Natural killer cell (primary cell): ENCODE results near the gene FAM120AOS. TPM values are rescaled to one million over a fixed set of nuclear protein-coding genes. Genes with fewer than 3 reads are reported as not detected.

Experiments used
- ATAC-seq, 3 donors: fragments of 150-1000 bp in 2 of 3; fragments of 200-7000 bp in 1 of 3; cut with Tn5 transposase; 1 replicate in 1 of 3; 2 replicates in 2 of 3; pipeline ENCODE4 v1.10.0; 2021; ENCODE audit warnings: mild to moderate bottlenecking in 2 of 3, moderate library complexity in 2 of 3
- DNase-seq, 2 donors: peaks; one replicate each; pipeline versions ENCODE4 v3.0.0 to v3.0.0-alpha.2; 2013 to 2021; ENCODE audit warnings: mixed read lengths in 1 of 2
- H3K27ac ChIP-seq: one replicate; pipeline ENCODE4 v1.5.1; 2013; ENCODE audit warnings: mild to moderate bottlenecking, low read length
- H3K27me3 ChIP-seq: one replicate; pipeline ENCODE4 v1.6.1; 2013; ENCODE audit warnings: low read length; ENCODE audit not compliant: control insufficient read depth, insufficient read depth
- H3K36me3 ChIP-seq: one replicate; pipeline ENCODE4 v1.6.1; 2013; ENCODE audit warnings: low read length; ENCODE audit not compliant: control insufficient read depth, insufficient read depth
- H3K4me1 ChIP-seq: one replicate; pipeline ENCODE4 v1.6.1; 2013; ENCODE audit warnings: low read length; ENCODE audit not compliant: control insufficient read depth, insufficient read depth
- H3K4me3 ChIP-seq: one replicate; pipeline ENCODE4 v1.5.1; 2013; ENCODE audit warnings: low read length
- H3K9me3 ChIP-seq: one replicate; pipeline ENCODE4 v1.6.1; 2013; ENCODE audit warnings: low read length; ENCODE audit not compliant: control insufficient read depth, insufficient read depth
- H3K27ac Mint-ChIP-seq, 2 donors: one replicate each; pipeline ENCODE4 v1.8.0; 2022; ENCODE audit warnings: mild to moderate bottlenecking in 2 of 2, mixed read lengths in 2 of 2, moderate library complexity in 1 of 2
- H3K27me3 Mint-ChIP-seq, 2 donors: one replicate each; pipeline ENCODE4 v1.8.0; 2022; ENCODE audit warnings: low read depth in 2 of 2, mixed read lengths in 2 of 2
- H3K36me3 Mint-ChIP-seq: one replicate; pipeline ENCODE4 v1.8.0; 2022; ENCODE audit warnings: mixed read lengths
- H3K4me1 Mint-ChIP-seq, 2 donors: one replicate each; pipeline ENCODE4 v1.8.0; 2022; ENCODE audit warnings: mixed read lengths in 2 of 2
- H3K4me3 Mint-ChIP-seq: one replicate; pipeline ENCODE4 v1.8.0; 2022; ENCODE audit warnings: mild to moderate bottlenecking, moderate library complexity, mixed read lengths
- H3K9me3 Mint-ChIP-seq, 2 donors: one replicate each; pipeline ENCODE4 v1.8.0; 2022; ENCODE audit warnings: mixed read lengths in 2 of 2
- CTCF ChIP-seq: fragments of 200-600 bp; IDR thresholded peaks from one replicate; pipeline ENCODE4 v1.8.0; 2022; ENCODE audit warnings: antibody characterized with exemption
- WGBS: methylation state at CpG from one replicate; pipeline ENCODE4 v1.1.7; 2013; ENCODE audit warnings: missing lambda C conversion rate; ENCODE audit not compliant: insufficient coverage; 5-methylcytosine and 5-hydroxymethylcytosine counted together
- intact Hi-C: fragments of 100-400 bp; cut with micrococcal nuclease; formaldehyde crosslinking; loops from one replicate; pipeline ENCODE4 v1.14.2; 2022
- total RNA-seq, 4 donors: library from RNA; stranded (reverse); fragments of 120-200 nt in 1 of 4; gene quantifications; one replicate each; pipeline versions ENCODE4 v1.2.3 to v1.2.4, GENCODE V29; 2013 to 2022

FAM120AOS gene
- total RNA-seq, 3 donors from 2014 or later (not counting 1 experiment from before 2014, with no cell fraction given) = 36.7 to 49.7 (median 45.3) TPM

GRCh38 chr9:93480728-93481324 lies 27.4 kb upstream of the FAM120AOS start:
- intact Hi-C loops = no loop called here
- WGBS = 92% methylated on average over 7 of the region's 7 CpGs
- no peak for DNase-seq
- Histone ChIP-seq H3K27ac (no peak overlapping the region), H3K36me3 (peaks cover 24% of the 10 kb centered on the region), H3K9me3 (no peaks in the 10 kb centered on the region), H3K4me1 (peaks cover 5% of the 10 kb centered on the region), H3K27me3 (no peaks in the 10 kb centered on the region), H3K4me3 (no peak overlapping the region)
- H3K27ac Mint-ChIP-seq = peak overlapping the region in 1 of 2 donors; percentile 19
- ATAC-seq = no peak
- H3K4me3 Mint-ChIP-seq = no peak overlapping the region
- no peaks in the 10 kb centered on the region for H3K27me3 Mint-ChIP-seq
- no peak for TF ChIP-seq CTCF
- H3K9me3 Mint-ChIP-seq = no peaks in the 10 kb centered on the region
- H3K4me1 Mint-ChIP-seq = peaks cover 32 to 33% of the 10 kb centered on the region in 2 donors
- no peaks in the 10 kb centered on the region for H3K36me3 Mint-ChIP-seq

GRCh38 chr9:93480262-93480661 lies 26.9 kb upstream of the FAM120AOS start:
- Histone ChIP-seq H3K4me1 (peaks cover 5% of the 10 kb centered on the region), H3K36me3 (peaks cover 25% of the 10 kb centered on the region), H3K27ac (no peak overlapping the region), H3K27me3 (no peaks in the 10 kb centered on the region), H3K9me3 (no peaks in the 10 kb centered on the region), H3K4me3 (no peak overlapping the region)
- Mint-ChIP-seq H3K4me3 (no peak overlapping the region), H3K9me3 (no peaks in the 10 kb centered on the region), H3K4me1 (peaks cover 30 to 34% of the 10 kb centered on the region in 2 donors), H3K27ac (no peak overlapping the region), H3K36me3 (no peaks in the 10 kb centered on the region), H3K27me3 (no peaks in the 10 kb centered on the region)
- ATAC-seq = no peak
- 95% methylated on average over 4 of the region's 4 CpGs for WGBS
- intact Hi-C loops = no loop called here
- no peak for TF ChIP-seq CTCF
- DNase-seq = no peak

- 93% methylated on average over 4 of the region's 4 CpGs for WGBS
- Mint-ChIP-seq H3K4me1 (peaks cover 31 to 36% of the 10 kb centered on the region in 2 donors), H3K9me3 (no peaks in the 10 kb centered on the region), H3K27ac (no peak overlapping the region), H3K36me3 (no peaks in the 10 kb centered on the region), H3K27me3 (no peaks in the 10 kb centered on the region), H3K4me3 (no peak overlapping the region)
- no peak for DNase-seq
- TF ChIP-seq CTCF = no peak
- H3K9me3 ChIP-seq = no peaks in the 10 kb centered on the region
- peaks cover 5% of the 10 kb centered on the region for H3K4me1 ChIP-seq
- intact Hi-C loops = no loop called here
- no peak overlapping the region for H3K4me3 ChIP-seq
- no peak for ATAC-seq
- H3K27ac ChIP-seq = no peak overlapping the region
- peaks cover 23% of the 10 kb centered on the region for H3K36me3 ChIP-seq
- no peaks in the 10 kb centered on the region for H3K27me3 ChIP-seq
Measured at GRCh38 chr9:93479726-93480125, 26.3 kb upstream of the FAM120AOS start.

- Mint-ChIP-seq H3K36me3 (no peaks in the 10 kb centered on the region), H3K27me3 (no peaks in the 10 kb centered on the region), H3K27ac (peak overlapping the region in 1 of 2 donors; percentile 27), H3K4me1 (peaks cover 31 to 36% of the 10 kb centered on the region in 2 donors), H3K9me3 (no peaks in the 10 kb centered on the region), H3K4me3 (no peak overlapping the region)
- DNase-seq (no peak), ATAC-seq (no peak)
- 100% methylated on average over 2 of the region's 2 CpGs for WGBS
- no peak for TF ChIP-seq CTCF
- H3K27ac ChIP-seq = no peak overlapping the region
- no peaks in the 10 kb centered on the region for H3K27me3 ChIP-seq
- intact Hi-C loops = no loop called here
- no peak overlapping the region for H3K4me3 ChIP-seq
- H3K4me1 ChIP-seq = peaks cover 5% of the 10 kb centered on the region
- peaks cover 24% of the 10 kb centered on the region for H3K36me3 ChIP-seq
- H3K9me3 ChIP-seq = no peaks in the 10 kb centered on the region
Measured at GRCh38 chr9:93477397-93477796, 24.0 kb upstream of the FAM120AOS start.
